Measurements from ENCODE around the gene YWHAH. TPM values are rescaled to one million over a fixed set of nuclear protein-coding genes. Genes with fewer than 3 reads are reported as not detected.

Gene YWHAH
- total and polyA plus RNA-seq, 2 experiments from 2014 or later, result 80.7 to 135 TPM

- peak overlapping the region; percentile 71 for H3K4me3 ChIP-seq
- H3K36me3 ChIP-seq (replicated peaks; ENCODE audit: insufficient read depth, low read depth), result no peaks in the 10 kb centered on the region
- no peak for TF ChIP-seq EZH2phosphoT487 (IDR thresholded peaks at IDR 0.05; ENCODE audit: low read depth, severe bottlenecking, unreplicated experiment)
- peak; percentile 83 for TF ChIP-seq CTCF (IDR thresholded peaks at IDR 0.05; ENCODE audit: poor library complexity)
- H3K27me3 ChIP-seq, result no peaks in the 10 kb centered on the region
- no peaks in the 10 kb centered on the region for H3K4me1 ChIP-seq (ENCODE audit: insufficient read depth)
- peak overlapping the region; percentile 97 for H2AFZ ChIP-seq
- no peaks in the 10 kb centered on the region for H3K79me2 ChIP-seq
- peak; percentile 89 for DNase-seq (ENCODE audit: low spot score)
- H4K20me1 ChIP-seq (ENCODE audit: insufficient read depth, poor library complexity, severe bottlenecking), result no peaks in the 10 kb centered on the region
- no peak overlapping the region for H3K27ac ChIP-seq
- WGBS (ENCODE audit: low lambda C conversion rate, missing lambda C conversion rate), result 34% methylated on average over 19 of the region's 19 CpGs
- no peaks in the 10 kb centered on the region for H3K9me2 ChIP-seq (replicated peaks; ENCODE audit: insufficient read depth)
- no peaks in the 10 kb centered on the region for H3K9me3 ChIP-seq (ENCODE audit: low read depth)
- peak overlapping the region; percentile 98 for H3K4me2 ChIP-seq
These were observed 25.6 kb downstream of the YWHAH start for GRCh38 chr22:31969789-31970489.

GRCh38 chr22:31970490-31971444 lies 26.4 kb downstream of the YWHAH start:
- TF ChIP-seq EZH2phosphoT487 (IDR thresholded peaks at IDR 0.05; ENCODE audit: low read depth, severe bottlenecking, unreplicated experiment) (no peak), CTCF (IDR thresholded peaks at IDR 0.05; ENCODE audit: poor library complexity) (peak; percentile 97)
- peak overlapping the region; percentile 71 for H3K4me3 ChIP-seq
- H3K36me3 ChIP-seq (replicated peaks; ENCODE audit: insufficient read depth, low read depth), result no peaks in the 10 kb centered on the region
- H3K9me2 ChIP-seq (replicated peaks; ENCODE audit: insufficient read depth), result no peaks in the 10 kb centered on the region
- H3K4me2 ChIP-seq, result peak overlapping the region; percentile 98
- H3K27ac ChIP-seq, result no peak overlapping the region
- H3K9me3 ChIP-seq (ENCODE audit: low read depth), result no peaks in the 10 kb centered on the region
- H4K20me1 ChIP-seq (ENCODE audit: insufficient read depth, poor library complexity, severe bottlenecking), result no peaks in the 10 kb centered on the region
- peak overlapping the region; percentile 97 for H2AFZ ChIP-seq
- peak; percentile 91 for DNase-seq (ENCODE audit: low spot score)
- no peaks in the 10 kb centered on the region for H3K4me1 ChIP-seq (ENCODE audit: insufficient read depth)
- 26% methylated on average over 41 of the region's 55 CpGs for WGBS (ENCODE audit: low lambda C conversion rate, missing lambda C conversion rate)
- no peaks in the 10 kb centered on the region for H3K79me2 ChIP-seq
- no peaks in the 10 kb centered on the region for H3K27me3 ChIP-seq

GRCh38 chr22:31972180-31972579 lies 27.8 kb downstream of the YWHAH start:
- H3K79me2 ChIP-seq, result no peaks in the 10 kb centered on the region
- H3K36me3 ChIP-seq (replicated peaks; ENCODE audit: insufficient read depth, low read depth), result no peaks in the 10 kb centered on the region
- H3K9me2 ChIP-seq (replicated peaks; ENCODE audit: insufficient read depth), result no peaks in the 10 kb centered on the region
- no peak overlapping the region for H3K4me2 ChIP-seq
- no peak for TF ChIP-seq CTCF (IDR thresholded peaks at IDR 0.05; ENCODE audit: poor library complexity)
- TF ChIP-seq EZH2phosphoT487 (IDR thresholded peaks at IDR 0.05; ENCODE audit: low read depth, severe bottlenecking, unreplicated experiment), result no peak
- TF ChIP-seq EZH2 (IDR thresholded peaks at IDR 0.05; ENCODE audit: borderline replicate concordance), result no peak
- H3K4me3 ChIP-seq, result no peak overlapping the region
- no peak overlapping the region for H3K27ac ChIP-seq
- H3K4me1 ChIP-seq (ENCODE audit: insufficient read depth), result no peaks in the 10 kb centered on the region
- DNase-seq (ENCODE audit: low spot score), result no peak
- 89% methylated on average over 14 of the region's 14 CpGs for WGBS (ENCODE audit: low lambda C conversion rate, missing lambda C conversion rate)
- no peak overlapping the region for H2AFZ ChIP-seq
- H3K9me3 ChIP-seq (ENCODE audit: low read depth), result no peaks in the 10 kb centered on the region
- H3K27me3 ChIP-seq, result no peaks in the 10 kb centered on the region
- H4K20me1 ChIP-seq (ENCODE audit: insufficient read depth, poor library complexity, severe bottlenecking), result no peaks in the 10 kb centered on the region
